ENCODE measurements around the gene TMEM42. TPM values are rescaled to one million over a fixed set of nuclear protein-coding genes. Genes with fewer than 3 reads are reported as not detected.

Gene TMEM42
- total and polyA plus RNA-seq, 2 experiments from 2014 or later: 7.4 to 13.3 TPM

DNA sequence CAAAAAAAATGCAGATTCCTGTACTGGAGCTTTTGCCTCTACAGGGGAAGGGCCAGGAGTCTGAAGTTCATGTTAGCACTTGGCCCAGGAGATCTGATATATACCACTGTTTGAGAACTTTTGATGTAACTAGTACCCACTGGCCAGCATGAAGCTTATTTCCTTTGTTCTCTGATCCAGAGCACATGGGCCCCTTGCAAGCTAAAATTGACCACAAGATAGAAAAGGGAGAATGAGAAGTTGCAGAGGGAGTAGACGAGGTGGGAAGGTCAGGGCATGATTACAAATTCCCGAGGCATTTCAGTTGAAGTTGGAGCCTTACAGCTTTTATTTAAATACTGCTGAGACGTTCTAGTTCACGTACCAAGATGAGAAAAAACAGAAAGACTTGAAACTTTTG is 40.9 kb downstream of the TMEM42 start:
- H3K36me3 ChIP-seq (ENCODE audit: insufficient read depth): no peaks in the 10 kb centered on the region
- peaks cover 3% of the 10 kb centered on the region; the same call in 1 of the 3 replicates for H3K9me3 Mint-ChIP-seq
- no peak overlapping the region for H3K4me2 ChIP-seq
- H4K20me1 ChIP-seq (replicated peaks; ENCODE audit: insufficient read depth): no peaks in the 10 kb centered on the region
- H3K27ac Mint-ChIP-seq: no peak overlapping the region
- no peaks in the 10 kb centered on the region; the same call in 1 of the 2 replicates for H3K4me1 ChIP-seq (ENCODE audit: insufficient read depth)
- H3K27me3 ChIP-seq (ENCODE audit: insufficient read depth): no peaks in the 10 kb centered on the region
- H2AFZ ChIP-seq: peak overlapping the region; percentile 74; the same call in 1 of the 2 replicates
- no peaks in the 10 kb centered on the region for H3F3A ChIP-seq (replicated peaks; ENCODE audit: low read depth)
- no peak for TF ChIP-seq EZH2phosphoT487 (IDR thresholded peaks at IDR 0.05; ENCODE audit: unreplicated experiment)
- no peak for TF ChIP-seq JUNB (IDR thresholded peaks at IDR 0.05; ENCODE audit: unreplicated experiment)
- TF ChIP-seq POLR2AphosphoS5 (IDR thresholded peaks at IDR 0.05; ENCODE audit: low read depth): no peak
- TF ChIP-seq STAT1 (IDR thresholded peaks at IDR 0.05; ENCODE audit: unreplicated experiment): no peak
- TF ChIP-seq NANOG (IDR thresholded peaks at IDR 0.05; ENCODE audit: borderline replicate concordance): no peak
- TF ChIP-seq ZNF331 (CRISPR knock-in tag; IDR thresholded peaks at IDR 0.05; ENCODE audit: low read depth): no peak
- no peak for TF ChIP-seq EZH2 (IDR thresholded peaks at IDR 0.05; ENCODE audit: low read depth, unreplicated experiment)
- no peak for TF ChIP-seq ZNF114 (CRISPR knock-in tag; IDR thresholded peaks at IDR 0.05)
- TF ChIP-seq, protein P1, sequence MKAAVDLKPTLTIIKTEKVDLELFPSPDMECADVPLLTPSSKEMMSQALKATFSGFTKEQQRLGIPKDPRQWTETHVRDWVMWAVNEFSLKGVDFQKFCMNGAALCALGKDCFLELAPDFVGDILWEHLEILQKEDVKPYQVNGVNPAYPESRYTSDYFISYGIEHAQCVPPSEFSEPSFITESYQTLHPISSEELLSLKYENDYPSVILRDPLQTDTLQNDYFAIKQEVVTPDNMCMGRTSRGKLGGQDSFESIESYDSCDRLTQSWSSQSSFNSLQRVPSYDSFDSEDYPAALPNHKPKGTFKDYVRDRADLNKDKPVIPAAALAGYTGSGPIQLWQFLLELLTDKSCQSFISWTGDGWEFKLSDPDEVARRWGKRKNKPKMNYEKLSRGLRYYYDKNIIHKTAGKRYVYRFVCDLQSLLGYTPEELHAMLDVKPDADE (IDR thresholded peaks at IDR 0.05): no peak
- TF ChIP-seq, protein P2, sequence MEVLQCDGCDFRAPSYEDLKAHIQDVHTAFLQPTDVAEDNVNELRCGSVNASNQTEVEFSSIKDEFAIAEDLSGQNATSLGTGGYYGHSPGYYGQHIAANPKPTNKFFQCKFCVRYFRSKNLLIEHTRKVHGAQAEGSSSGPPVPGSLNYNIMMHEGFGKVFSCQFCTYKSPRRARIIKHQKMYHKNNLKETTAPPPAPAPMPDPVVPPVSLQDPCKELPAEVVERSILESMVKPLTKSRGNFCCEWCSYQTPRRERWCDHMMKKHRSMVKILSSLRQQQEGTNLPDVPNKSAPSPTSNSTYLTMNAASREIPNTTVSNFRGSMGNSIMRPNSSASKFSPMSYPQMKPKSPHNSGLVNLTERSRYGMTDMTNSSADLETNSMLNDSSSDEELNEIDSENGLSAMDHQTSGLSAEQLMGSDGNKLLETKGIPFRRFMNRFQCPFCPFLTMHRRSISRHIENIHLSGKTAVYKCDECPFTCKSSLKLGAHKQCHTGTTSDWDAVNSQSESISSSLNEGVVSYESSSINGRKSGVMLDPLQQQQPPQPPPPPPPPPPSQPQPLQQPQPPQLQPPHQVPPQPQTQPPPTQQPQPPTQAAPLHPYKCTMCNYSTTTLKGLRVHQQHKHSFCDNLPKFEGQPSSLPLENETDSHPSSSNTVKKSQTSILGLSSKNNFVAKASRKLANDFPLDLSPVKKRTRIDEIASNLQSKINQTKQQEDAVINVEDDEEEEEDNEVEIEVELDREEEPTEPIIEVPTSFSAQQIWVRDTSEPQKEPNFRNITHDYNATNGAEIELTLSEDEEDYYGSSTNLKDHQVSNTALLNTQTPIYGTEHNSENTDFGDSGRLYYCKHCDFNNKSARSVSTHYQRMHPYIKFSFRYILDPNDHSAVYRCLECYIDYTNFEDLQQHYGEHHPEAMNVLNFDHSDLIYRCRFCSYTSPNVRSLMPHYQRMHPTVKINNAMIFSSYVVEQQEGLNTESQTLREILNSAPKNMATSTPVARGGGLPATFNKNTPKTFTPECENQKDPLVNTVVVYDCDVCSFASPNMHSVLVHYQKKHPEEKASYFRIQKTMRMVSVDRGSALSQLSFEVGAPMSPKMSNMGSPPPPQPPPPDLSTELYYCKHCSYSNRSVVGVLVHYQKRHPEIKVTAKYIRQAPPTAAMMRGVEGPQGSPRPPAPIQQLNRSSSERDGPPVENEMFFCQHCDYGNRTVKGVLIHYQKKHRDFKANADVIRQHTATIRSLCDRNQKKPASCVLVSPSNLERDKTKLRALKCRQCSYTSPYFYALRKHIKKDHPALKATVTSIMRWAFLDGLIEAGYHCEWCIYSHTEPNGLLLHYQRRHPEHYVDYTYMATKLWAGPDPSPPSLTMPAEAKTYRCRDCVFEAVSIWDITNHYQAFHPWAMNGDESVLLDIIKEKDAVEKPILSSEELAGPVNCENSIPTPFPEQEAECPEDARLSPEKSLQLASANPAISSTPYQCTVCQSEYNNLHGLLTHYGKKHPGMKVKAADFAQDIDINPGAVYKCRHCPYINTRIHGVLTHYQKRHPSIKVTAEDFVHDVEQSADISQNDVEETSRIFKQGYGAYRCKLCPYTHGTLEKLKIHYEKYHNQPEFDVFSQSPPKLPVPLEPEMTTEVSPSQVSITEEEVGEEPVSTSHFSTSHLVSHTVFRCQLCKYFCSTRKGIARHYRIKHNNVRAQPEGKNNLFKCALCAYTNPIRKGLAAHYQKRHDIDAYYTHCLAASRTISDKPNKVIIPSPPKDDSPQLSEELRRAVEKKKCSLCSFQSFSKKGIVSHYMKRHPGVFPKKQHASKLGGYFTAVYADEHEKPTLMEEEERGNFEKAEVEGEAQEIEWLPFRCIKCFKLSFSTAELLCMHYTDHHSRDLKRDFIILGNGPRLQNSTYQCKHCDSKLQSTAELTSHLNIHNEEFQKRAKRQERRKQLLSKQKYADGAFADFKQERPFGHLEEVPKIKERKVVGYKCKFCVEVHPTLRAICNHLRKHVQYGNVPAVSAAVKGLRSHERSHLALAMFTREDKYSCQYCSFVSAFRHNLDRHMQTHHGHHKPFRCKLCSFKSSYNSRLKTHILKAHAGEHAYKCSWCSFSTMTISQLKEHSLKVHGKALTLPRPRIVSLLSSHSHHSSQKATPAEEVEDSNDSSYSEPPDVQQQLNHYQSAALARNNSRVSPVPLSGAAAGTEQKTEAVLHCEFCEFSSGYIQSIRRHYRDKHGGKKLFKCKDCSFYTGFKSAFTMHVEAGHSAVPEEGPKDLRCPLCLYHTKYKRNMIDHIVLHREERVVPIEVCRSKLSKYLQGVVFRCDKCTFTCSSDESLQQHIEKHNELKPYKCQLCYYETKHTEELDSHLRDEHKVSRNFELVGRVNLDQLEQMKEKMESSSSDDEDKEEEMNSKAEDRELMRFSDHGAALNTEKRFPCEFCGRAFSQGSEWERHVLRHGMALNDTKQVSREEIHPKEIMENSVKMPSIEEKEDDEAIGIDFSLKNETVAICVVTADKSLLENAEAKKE (CRISPR knock-in tag; IDR thresholded peaks at IDR 0.05): no peak
- no peak for TF ChIP-seq CREB1 (CRISPR knock-in tag; IDR thresholded peaks at IDR 0.05; ENCODE audit: low read depth)
- TF ChIP-seq, protein P3, sequence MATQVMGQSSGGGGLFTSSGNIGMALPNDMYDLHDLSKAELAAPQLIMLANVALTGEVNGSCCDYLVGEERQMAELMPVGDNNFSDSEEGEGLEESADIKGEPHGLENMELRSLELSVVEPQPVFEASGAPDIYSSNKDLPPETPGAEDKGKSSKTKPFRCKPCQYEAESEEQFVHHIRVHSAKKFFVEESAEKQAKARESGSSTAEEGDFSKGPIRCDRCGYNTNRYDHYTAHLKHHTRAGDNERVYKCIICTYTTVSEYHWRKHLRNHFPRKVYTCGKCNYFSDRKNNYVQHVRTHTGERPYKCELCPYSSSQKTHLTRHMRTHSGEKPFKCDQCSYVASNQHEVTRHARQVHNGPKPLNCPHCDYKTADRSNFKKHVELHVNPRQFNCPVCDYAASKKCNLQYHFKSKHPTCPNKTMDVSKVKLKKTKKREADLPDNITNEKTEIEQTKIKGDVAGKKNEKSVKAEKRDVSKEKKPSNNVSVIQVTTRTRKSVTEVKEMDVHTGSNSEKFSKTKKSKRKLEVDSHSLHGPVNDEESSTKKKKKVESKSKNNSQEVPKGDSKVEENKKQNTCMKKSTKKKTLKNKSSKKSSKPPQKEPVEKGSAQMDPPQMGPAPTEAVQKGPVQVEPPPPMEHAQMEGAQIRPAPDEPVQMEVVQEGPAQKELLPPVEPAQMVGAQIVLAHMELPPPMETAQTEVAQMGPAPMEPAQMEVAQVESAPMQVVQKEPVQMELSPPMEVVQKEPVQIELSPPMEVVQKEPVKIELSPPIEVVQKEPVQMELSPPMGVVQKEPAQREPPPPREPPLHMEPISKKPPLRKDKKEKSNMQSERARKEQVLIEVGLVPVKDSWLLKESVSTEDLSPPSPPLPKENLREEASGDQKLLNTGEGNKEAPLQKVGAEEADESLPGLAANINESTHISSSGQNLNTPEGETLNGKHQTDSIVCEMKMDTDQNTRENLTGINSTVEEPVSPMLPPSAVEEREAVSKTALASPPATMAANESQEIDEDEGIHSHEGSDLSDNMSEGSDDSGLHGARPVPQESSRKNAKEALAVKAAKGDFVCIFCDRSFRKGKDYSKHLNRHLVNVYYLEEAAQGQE (IDR thresholded peaks at IDR 0.05; ENCODE audit: unreplicated experiment): no peak
- TF ChIP-seq, protein P4, sequence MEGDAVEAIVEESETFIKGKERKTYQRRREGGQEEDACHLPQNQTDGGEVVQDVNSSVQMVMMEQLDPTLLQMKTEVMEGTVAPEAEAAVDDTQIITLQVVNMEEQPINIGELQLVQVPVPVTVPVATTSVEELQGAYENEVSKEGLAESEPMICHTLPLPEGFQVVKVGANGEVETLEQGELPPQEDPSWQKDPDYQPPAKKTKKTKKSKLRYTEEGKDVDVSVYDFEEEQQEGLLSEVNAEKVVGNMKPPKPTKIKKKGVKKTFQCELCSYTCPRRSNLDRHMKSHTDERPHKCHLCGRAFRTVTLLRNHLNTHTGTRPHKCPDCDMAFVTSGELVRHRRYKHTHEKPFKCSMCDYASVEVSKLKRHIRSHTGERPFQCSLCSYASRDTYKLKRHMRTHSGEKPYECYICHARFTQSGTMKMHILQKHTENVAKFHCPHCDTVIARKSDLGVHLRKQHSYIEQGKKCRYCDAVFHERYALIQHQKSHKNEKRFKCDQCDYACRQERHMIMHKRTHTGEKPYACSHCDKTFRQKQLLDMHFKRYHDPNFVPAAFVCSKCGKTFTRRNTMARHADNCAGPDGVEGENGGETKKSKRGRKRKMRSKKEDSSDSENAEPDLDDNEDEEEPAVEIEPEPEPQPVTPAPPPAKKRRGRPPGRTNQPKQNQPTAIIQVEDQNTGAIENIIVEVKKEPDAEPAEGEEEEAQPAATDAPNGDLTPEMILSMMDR (conservative IDR thresholded peaks at IDR 0.05; ENCODE audit: low read depth in 2 of 2): no peak
- no peaks in the 10 kb centered on the region for H3K9me2 ChIP-seq (ENCODE audit: insufficient read depth)
- no peak for ATAC-seq
- no peak overlapping the region for H3K4me3 Mint-ChIP-seq
- H3K79me2 ChIP-seq (replicated peaks; ENCODE audit: insufficient read depth): no peaks in the 10 kb centered on the region
- H3K27ac ChIP-seq (ENCODE audit: low read depth): no peak overlapping the region
- peaks cover 18% of the 10 kb centered on the region for H3K4me1 Mint-ChIP-seq
- DNase-seq (ENCODE audit: low spot score): no peak
- H3K27me3 Mint-ChIP-seq (ENCODE audit: insufficient read depth, low read depth, poor library complexity): peaks cover 14% of the 10 kb centered on the region
- no peaks in the 10 kb centered on the region for H3K36me3 Mint-ChIP-seq (ENCODE audit: low read depth)
- H3K4me3 ChIP-seq: no peak overlapping the region

Measured in GM23338 (cell line).